GM21576 (cell line): ENCODE data around the gene MRFAP1.

Experiments
- ATAC-seq: cut with Tn5 transposase; IDR thresholded peaks from one replicate; pipeline ENCODE4 v1.9.1; 2021; ENCODE audit warnings: mild to moderate bottlenecking, moderate library complexity; ENCODE audit not compliant: unreplicated experiment

The MRFAP1 gene

GRCh38 chr4:6689506-6689960, 49.0 kb downstream of the MRFAP1 start:
- no peak for ATAC-seq
